GM23248 (cell line): ENCODE data around the gene THYN1. TPM values are rescaled to one million over a fixed set of nuclear protein-coding genes. Genes with fewer than 3 reads are reported as not detected.
"Not testable (repeated sequence)": the region's sequence is repeated elsewhere in the genome, so short reads cannot be mapped to it uniquely, and the experiment has no call there.

ENCODE experiments used
- DNase-seq: peaks from one replicate; pipeline ENCODE4 v3.0.0-alpha.2; 2015
- H2AFZ ChIP-seq: fragments of 200-600 bp; sonication (generic); 2 replicates; pipeline ENCODE4 v1.6.1; 2016; ENCODE audit warnings: antibody characterized with exemption
- H3F3A ChIP-seq: fragments of 200-600 bp; sonication (generic); 2 replicates; pipeline ENCODE4 v1.6.1; 2016; ENCODE audit warnings: mild to moderate bottlenecking, antibody characterized with exemption, mixed run types; ENCODE audit not compliant: insufficient read depth
- H3K27ac ChIP-seq: fragments of 200-600 bp; sonication (generic); 2 replicates; pipeline ENCODE4 v1.5.1; 2016; ENCODE audit warnings: mild to moderate bottlenecking
- H3K27me3 ChIP-seq: fragments of 200-600 bp; sonication (generic); replicated peaks from 2 replicates; pipeline ENCODE4 v1.6.1; 2016; ENCODE audit warnings: mild to moderate bottlenecking; ENCODE audit not compliant: insufficient read depth
- H3K36me3 ChIP-seq: fragments of 200-600 bp; sonication (generic); 2 replicates; pipeline ENCODE4 v1.6.1; 2016; ENCODE audit warnings: low read depth, mild to moderate bottlenecking
- H3K4me1 ChIP-seq: fragments of 200-600 bp; sonication (generic); 2 replicates; pipeline ENCODE4 v1.6.1; 2016; ENCODE audit warnings: mild to moderate bottlenecking; ENCODE audit not compliant: insufficient read depth
- H3K4me2 ChIP-seq: fragments of 200-600 bp; sonication (generic); one replicate; pipeline ENCODE4 v1.6.1; 2016; ENCODE audit warnings: mild to moderate bottlenecking; ENCODE audit not compliant: unreplicated experiment
- H3K4me3 ChIP-seq: fragments of 200-600 bp; sonication (generic); 2 replicates; pipeline ENCODE4 v1.5.1; 2016; ENCODE audit warnings: mild to moderate bottlenecking
- H3K79me2 ChIP-seq: fragments of 200-600 bp; sonication (generic); 2 replicates; pipeline ENCODE4 v1.6.1; 2016; ENCODE audit warnings: mild to moderate bottlenecking; ENCODE audit not compliant: insufficient read depth
- H3K9ac ChIP-seq: fragments of 200-600 bp; sonication (generic); 2 replicates; pipeline ENCODE4 v1.6.1; 2016; ENCODE audit warnings: mild to moderate bottlenecking
- H3K9me2 ChIP-seq: fragments of 200-600 bp; sonication (generic); 2 replicates; pipeline ENCODE4 v1.6.1; 2016; ENCODE audit warnings: mixed run types, mild to moderate bottlenecking, moderate library complexity; ENCODE audit not compliant: insufficient read depth
- H3K9me3 ChIP-seq: fragments of 200-600 bp; sonication (generic); one replicate; pipeline ENCODE4 v1.6.1; 2017; ENCODE audit warnings: low read depth
- H4K20me1 ChIP-seq: fragments of 200-600 bp; sonication (generic); 2 replicates; pipeline ENCODE4 v1.6.0; 2016; ENCODE audit not compliant: insufficient read depth
- EZH2 ChIP-seq: fragments of 200-600 bp; sonication (generic); IDR thresholded peaks from 2 replicates; pipeline ENCODE4 v1.6.1; 2018; ENCODE audit warnings: antibody characterized with exemption, mild to moderate bottlenecking; ENCODE audit not compliant: insufficient read depth, poor library complexity, severe bottlenecking
- EZH2phosphoT487 ChIP-seq: fragments of 200-600 bp; sonication (generic); IDR thresholded peaks from 2 replicates; pipeline ENCODE4 v1.6.1; 2018; ENCODE audit warnings: antibody characterized with exemption, moderate library complexity, mild to moderate bottlenecking, low read depth; ENCODE audit not compliant: insufficient read depth
- WGBS, 2 experiments: methylation state at CpG; one replicate each; pipeline ENCODE4 v1.1.6; 2015 to 2017; ENCODE audit warnings: low lambda C conversion rate in 2 of 2, low coverage in 1 of 2; ENCODE audit errors: missing lambda C conversion rate in 2 of 2; 5-methylcytosine and 5-hydroxymethylcytosine counted together
- in situ Hi-C: fragments of 300-500 bp; cut with MboI; formaldehyde crosslinking; loops from 2 replicates; pipeline ENCODE4 v1.15.0; 2020
- polyA plus RNA-seq: library from polyadenylated mRNA; unstranded; fragments of >200 nt; fragmentation: Nextera tagmentation; extraction: Ambion mirVana; gene quantifications from 2 replicates; pipeline ENCODE4 v1.2.1, GENCODE V29; 2016
- total RNA-seq: library from RNA; depleted of rRNA; stranded (reverse); fragments of >200 nt; shearing (Covaris generic); gene quantifications from 2 replicates; pipeline ENCODE4 v1.2.3, GENCODE V29; 2014

The THYN1 gene
- total and polyA plus RNA-seq, 2 experiments from 2014 or later: 25.6 to 49.8 TPM

DNA sequence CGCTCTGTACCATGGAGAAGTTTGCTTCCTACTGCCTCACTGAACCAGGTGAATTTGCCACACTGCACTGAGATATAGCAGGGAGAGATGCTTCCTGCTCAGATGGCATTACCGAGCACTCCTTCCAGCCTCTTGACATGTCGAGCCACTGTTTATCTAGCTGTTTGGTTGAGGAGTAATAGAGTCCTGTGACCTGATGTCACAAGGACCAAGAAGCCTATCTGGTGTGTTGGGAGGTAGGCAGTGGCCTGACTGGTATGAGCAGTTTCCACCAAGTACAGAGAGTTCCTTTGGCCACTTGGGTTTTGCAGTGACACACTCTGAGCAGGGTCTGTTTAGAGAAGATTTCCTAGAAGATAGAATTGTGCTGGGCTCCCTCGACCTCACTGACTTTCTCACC lies 5.4 kb upstream of the THYN1 start:
- H4K20me1 ChIP-seq: no peaks in the 10 kb centered on the region
- no peak overlapping the region for H3K27ac ChIP-seq
- H3K4me1 ChIP-seq: peaks cover 8% of the 10 kb centered on the region
- no peaks in the 10 kb centered on the region for H3K9me2 ChIP-seq
- peaks cover 12% of the 10 kb centered on the region; the same call in 1 of the 2 replicates for H3K36me3 ChIP-seq
- H3K9me3 ChIP-seq: no peaks in the 10 kb centered on the region
- no peak for TF ChIP-seq EZH2
- TF ChIP-seq EZH2phosphoT487: no peak
- in situ Hi-C loops: no loop called here
- H3K9ac ChIP-seq: no peak overlapping the region
- H3K27me3 ChIP-seq: no peaks in the 10 kb centered on the region
- H3K79me2 ChIP-seq: peaks cover 23% of the 10 kb centered on the region
- WGBS, 2 experiments: 87 to 89% methylated on average over 4 of the region's 4 CpGs
- H3F3A ChIP-seq: no peaks in the 10 kb centered on the region
- no peak overlapping the region for H3K4me2 ChIP-seq
- no peak overlapping the region for H3K4me3 ChIP-seq
- DNase-seq: no peak
- no peak overlapping the region for H2AFZ ChIP-seq

DNA sequence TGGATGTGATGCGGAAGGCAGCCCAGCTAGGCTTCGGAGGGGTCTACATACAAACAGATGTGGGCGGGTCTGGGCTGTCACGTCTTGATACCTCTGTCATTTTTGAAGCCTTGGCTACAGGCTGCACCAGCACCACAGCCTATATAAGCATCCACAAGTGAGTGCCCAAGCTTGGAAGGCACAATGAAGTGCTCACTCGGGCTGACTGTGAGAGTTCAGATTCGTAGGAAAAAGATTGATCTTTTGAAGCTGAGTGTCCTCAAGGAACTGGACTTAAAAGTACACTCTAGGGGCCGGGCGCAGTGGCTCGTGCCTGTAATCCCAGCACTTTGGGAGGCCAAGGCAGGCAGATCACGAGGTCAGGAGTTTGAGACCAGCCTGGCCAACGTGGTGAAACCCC lies 3.9 kb upstream of the THYN1 start:
- TF ChIP-seq EZH2: no peak
- TF ChIP-seq EZH2phosphoT487: no peak
- 90 to 97% methylated on average over 11 of the region's 11 CpGs for WGBS, 2 experiments
- DNase-seq: no peak
- Histone ChIP-seq H3K4me1 (peaks cover 12% of the 10 kb centered on the region), H3K9ac (no peak overlapping the region), H3K4me2 (no peak overlapping the region), H3K9me2 (no peaks in the 10 kb centered on the region), H3F3A (0 out of 2 replicates have a peak, but pooled peaks cover 6% of the 10 kb centered on the region), H3K9me3 (no peaks in the 10 kb centered on the region), H3K27ac (no peak overlapping the region), H3K36me3 (peaks cover 12% of the 10 kb centered on the region; the same call in 1 of the 2 replicates), H2AFZ (no peak overlapping the region), H3K79me2 (peaks cover 25% of the 10 kb centered on the region), H3K27me3 (no peaks in the 10 kb centered on the region), H3K4me3 (no peak overlapping the region), H4K20me1 (no peaks in the 10 kb centered on the region)
- in situ Hi-C loops: no loop called here

DNA sequence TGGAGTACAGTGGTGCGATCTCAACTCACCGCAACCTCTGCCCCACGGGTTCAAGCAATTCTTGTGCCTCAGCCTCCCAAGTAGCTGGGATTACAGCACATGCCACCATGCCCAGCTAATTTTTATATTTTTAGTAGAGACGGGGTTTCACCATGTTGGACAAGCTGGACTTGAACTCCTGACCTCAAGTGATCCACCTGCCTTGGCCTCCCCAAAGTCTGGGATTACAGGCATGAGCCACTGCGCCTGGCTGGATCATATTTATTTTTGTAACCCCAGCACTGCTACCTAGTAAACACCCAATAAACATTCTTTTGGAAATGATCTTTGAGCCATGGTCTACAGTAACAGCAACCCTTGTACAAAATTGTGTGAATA lies 2.0 kb upstream of the THYN1 start:
- H3K27ac ChIP-seq, H2AFZ ChIP-seq, H3K9me2 ChIP-seq, H3K27me3 ChIP-seq, H3K9ac ChIP-seq, H4K20me1 ChIP-seq, H3K4me2 ChIP-seq, H3K4me3 ChIP-seq, in situ Hi-C loops, H3K36me3 ChIP-seq, DNase-seq, H3K9me3 ChIP-seq: not testable (repeated sequence)
- Histone ChIP-seq H3K79me2 (peaks cover 25% of the 10 kb centered on the region), H3K4me1 (peaks cover 15% of the 10 kb centered on the region), H3F3A (0 out of 2 replicates have a peak, but pooled peaks cover 10% of the 10 kb centered on the region)
- WGBS, 2 experiments: 97% methylated on average over 5 of the region's 5 CpGs

DNA sequence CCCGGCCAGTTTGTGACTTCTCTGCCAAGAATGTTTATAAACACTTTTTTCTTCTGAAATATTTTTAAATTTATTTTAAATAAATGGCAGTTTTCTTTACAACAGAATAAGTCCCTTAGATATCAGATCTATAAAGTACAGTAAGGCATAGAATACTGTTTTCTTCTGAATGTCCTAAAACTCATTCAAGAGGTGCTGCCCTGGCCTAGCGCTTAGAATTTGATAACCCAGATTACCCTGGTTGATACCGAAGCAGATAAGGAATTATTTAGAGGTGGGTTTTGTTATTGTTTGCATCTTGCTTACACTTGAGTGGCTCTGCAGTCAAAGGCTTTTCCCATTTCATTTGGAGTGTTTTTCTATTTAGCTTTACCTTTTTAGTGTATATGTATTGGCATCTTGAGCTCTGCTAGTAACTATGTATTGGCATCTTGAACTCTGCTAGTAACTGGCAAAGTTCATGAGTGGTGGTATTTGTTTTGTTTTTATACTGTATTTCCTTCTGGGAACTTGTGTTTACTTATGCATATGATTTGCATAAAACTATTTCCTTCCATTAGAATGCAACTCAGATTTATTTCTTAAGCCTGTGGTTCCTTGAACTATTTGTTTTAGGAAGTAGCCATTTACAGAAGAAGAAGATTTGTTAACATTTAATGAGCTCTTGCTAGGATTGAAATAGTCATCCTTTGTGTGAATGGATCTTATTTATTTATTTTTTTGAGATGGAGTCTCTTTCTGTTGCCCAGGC lies 1.5 kb upstream of the THYN1 start:
- Histone ChIP-seq H3K9me3 (no peaks in the 10 kb centered on the region), H3K9me2 (no peaks in the 10 kb centered on the region), H2AFZ (peak overlapping the region; percentile 96; the same call in 1 of the 2 replicates), H3K27ac (no peak overlapping the region), H3K9ac (peak overlapping the region; percentile 79), H4K20me1 (no peaks in the 10 kb centered on the region), H3K36me3 (no peaks in the 10 kb centered on the region), H3K4me3 (peak overlapping the region; percentile 89), H3K27me3 (no peaks in the 10 kb centered on the region), H3K4me1 (peaks cover 15% of the 10 kb centered on the region), H3K79me2 (peaks cover 25% of the 10 kb centered on the region), H3F3A (0 out of 2 replicates have a peak, but pooled peaks cover 10% of the 10 kb centered on the region), H3K4me2 (peak overlapping the region; percentile 82)
- no peak for TF ChIP-seq EZH2
- TF ChIP-seq EZH2phosphoT487: no peak
- 70 to 72% methylated on average over 3 of the region's 3 CpGs for WGBS, 2 experiments
- in situ Hi-C loops: no loop called here
- no peak for DNase-seq
